GM19351 (cell line): ENCODE results near the gene CXCL11.
"Not testable (repeated sequence)": the region's sequence is repeated elsewhere in the genome, so short reads cannot be mapped to it uniquely, and the experiment has no call there.

Experiments
- ATAC-seq: cut with Tn5 transposase; IDR thresholded peaks from one replicate; pipeline ENCODE4 v1.9.1; 2021; ENCODE audit warnings: mild to moderate bottlenecking, moderate library complexity; ENCODE audit not compliant: unreplicated experiment

Gene CXCL11

DNA sequence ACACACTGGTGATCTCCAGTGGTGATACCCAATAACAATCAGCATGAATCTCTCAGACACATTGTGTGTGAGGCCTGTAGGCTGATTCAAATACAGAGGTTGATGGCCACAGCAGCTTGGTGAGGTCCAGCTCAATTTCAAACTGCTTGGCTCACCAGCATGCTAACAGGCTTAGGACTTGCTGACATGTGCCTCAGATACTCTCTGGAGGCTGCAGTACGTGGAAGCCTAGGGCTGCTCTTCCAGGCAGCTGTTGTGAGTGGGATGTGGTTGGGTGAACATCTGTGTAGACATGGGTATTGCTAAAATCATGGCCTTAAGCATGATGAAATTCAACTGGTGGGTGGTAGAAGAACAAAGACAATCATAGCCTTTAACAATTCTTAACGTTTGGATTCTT lies 32.8 kb downstream of the CXCL11 start:
- peak; percentile 57 for ATAC-seq

DNA sequence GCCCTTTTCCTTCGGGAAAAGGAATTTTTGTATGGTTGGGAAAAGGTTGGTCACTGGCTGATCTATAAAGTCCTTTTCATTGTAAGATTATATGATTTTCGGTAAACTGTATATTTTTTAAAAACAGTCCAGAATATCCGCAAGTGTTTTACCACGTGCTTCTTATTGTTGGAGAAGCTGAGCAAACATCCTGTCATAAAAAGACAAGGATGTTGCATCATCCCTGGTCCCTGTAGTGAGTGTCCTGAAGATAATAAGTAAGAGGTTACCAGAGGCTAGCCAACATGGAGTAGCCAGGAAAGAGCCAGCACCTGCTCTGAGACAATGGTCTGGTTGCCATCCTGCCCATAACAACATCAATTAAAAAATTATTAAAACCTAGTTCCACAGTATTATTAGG lies 33.7 kb downstream of the CXCL11 start:
- ATAC-seq: no peak

DNA sequence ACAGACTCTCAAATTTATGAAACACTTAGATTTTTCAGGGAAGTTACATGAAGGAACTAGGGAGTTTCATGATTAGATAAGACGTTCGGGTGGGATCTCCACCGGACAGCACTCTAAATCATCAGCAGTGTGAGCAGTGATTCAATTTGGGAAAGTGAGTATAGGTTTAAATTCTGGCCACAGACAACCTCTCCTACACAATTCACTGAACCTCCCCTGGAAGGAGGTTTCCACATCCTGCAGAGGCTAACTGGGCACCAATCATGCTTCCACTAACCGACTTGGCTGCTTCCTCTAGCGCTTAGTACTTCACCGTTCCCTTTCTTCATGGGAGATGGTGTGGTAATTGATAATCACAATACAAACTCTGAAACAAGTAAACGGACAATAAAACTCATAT lies 34.2 kb downstream of the CXCL11 start:
- ATAC-seq: no peak

DNA sequence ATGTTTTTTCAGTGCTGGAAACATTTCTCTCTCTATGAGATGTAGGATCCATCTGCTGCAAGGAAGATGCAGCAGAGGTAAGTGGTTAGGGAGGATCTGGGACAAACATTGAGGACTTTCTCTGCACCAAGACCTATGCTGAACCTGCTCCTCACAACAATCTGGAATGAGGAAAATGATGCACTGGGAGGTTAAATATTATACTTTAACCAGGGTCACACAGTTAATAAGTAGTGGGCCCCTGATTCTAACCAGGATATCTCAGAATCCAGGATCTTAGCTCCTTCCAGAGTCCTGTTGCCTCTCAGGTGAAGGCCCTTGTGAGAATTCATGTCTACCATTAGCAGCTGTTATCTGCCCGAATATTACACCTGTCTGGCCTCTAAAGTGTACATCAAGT lies 35.6 kb downstream of the CXCL11 start:
- no peak for ATAC-seq

DNA sequence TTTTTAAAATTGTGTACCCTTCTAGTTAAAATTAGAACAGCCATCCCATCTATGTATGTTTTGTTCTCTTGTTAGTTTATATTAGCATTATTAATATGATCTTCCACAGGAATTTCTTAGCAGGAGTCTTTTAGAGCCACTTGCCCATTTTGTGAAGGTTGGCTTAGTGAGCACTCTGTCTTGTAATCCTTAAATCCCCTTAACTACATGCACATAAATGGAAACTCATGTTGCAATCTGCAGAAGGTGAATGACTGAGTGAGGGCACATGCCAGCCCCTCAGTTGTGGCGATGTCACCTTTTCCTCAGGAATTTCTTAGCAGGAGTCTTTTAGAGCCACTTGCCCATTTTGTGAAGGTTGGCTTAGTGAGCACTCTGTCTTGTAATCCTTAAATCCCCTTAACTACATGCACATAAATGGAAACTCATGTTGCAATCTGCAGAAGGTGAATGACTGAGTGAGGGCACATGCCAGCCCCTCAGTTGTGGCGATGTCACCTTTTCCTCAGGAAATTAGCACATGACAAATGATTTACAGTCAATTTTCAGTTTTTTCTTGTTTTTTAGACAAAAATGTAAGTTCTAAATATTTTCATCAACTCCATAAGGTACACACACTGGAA lies 37.2 kb downstream of the CXCL11 start:
- ATAC-seq: not testable (repeated sequence)

DNA sequence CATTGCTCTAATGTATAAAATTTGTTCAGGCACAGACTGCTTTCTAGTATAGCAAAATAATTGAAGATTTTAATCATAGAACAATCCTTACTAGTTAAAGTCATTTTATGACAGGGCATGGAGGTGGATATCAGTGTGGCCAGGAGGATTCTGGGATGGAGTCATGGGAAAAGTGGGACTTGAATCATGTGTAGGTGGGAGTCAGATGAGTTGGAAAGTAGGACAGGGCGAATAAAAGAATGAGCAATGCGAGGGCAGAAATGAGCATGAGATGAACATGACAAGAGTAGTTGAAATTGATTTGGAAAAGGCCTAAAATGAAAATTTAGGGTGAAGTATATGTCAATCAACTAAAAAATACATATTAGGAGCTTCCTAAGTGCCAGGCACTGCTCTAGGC lies 37.9 kb downstream of the CXCL11 start:
- no peak for ATAC-seq

DNA sequence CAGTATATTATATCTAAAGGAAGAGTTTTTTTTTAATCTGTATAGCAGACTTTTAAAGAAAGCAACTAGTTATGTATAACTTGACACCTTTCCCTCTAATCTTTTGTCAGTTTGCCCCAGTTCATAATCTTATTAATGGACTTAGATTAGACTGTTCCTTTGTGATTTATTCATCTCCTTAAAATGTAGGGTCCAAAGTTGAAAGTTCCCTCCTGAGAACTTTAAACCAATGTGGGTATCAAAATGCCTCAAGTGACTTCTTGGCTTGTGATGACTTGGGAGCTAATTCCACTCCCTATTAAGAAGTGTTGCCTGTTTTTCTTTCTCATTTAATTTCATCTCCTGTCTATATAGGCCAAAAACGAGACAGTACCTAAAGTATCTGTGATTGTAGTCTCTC lies 38.8 kb downstream of the CXCL11 start:
- ATAC-seq: no peak

DNA sequence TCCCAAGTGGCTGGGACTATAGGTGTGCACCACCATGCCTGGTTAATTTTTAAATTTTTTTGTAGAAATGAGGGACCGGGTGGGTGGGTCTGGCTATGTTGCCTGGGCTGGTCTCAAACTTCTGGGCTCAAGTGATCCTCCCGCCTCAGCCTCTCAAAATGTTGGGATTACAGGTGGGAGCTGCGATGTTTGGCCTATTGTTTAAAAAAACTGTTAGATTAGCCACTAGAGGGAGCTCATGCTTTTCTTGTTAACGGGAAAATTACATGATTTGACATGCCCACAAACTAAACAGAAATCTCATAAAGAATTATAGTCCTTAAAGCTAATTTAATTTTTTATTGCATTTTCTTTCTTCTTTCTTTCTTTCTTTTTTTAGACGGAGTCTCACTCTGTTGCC lies 40.1 kb downstream of the CXCL11 start:
- ATAC-seq: no peak

DNA sequence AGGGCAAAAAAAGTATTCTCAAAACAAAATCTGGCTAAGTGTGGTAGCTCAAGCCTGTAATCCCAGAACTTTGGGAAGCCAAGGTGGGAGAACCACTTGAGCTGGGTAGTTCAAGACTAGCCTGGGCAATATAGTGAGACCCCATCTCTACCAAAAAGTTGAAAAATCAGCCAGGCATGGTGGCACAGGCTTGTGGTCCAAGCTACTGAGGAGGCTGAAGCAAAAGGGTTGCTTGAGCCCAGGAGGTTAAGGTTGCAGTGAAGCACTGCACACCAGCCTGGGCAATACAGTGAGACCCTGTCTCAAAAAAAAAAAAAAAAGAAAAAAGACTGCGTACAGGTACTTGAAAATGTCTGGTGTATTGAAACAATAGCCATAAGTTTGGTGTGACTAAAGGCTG lies 43.4 kb downstream of the CXCL11 start:
- no peak for ATAC-seq

DNA sequence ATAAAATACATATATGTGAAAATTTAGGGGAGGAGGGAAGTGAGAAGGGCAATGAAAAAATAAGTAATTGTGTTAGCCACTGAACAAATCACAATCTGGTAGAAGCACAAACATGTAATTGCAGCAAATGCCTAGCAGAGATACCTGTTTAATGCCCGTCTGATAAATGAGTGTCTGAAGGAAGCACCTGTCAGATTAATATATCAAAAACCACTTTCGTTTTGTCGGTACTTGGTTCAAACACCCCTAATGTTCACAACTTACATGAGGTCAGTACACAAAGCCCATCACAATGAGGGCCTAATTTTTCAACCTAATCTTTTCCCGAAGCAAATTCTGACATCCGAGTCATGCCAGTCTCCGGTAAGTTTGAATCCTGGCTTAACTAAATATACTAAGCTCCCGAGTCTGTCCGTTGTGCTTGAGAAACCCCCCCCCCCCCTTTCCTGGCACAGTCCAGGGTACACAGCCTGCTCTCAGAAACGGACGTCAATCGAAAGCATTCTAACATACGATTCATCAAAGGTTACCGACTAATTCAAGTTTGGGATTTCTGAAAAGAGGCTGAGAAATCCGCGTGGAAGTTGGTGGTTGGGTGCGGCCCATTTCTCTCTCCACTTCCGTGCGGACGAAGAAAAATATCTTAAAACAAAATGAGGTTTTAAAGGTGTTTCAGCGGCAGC lies 45.9 kb downstream of the CXCL11 start:
- ATAC-seq: no peak

DNA sequence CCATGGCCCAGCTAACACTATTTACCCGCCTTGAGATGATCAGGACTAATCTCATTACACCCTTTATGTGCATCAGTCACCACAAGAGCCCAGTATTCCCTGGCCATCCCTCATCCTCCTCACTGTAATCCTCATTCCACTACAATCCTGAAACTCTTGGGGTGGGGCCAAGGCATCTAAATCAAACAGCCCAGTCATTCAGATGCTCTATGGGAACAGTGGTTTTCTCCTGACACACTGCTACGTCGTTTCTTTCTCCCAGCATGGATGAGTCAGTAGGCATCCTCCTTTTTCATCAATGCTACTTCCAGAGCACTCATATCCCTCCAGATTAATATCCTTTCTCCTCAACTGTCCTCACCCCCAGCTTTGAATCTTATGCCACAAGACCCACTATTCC lies 50.8 kb downstream of the CXCL11 start:
- ATAC-seq: no peak
